MM.1S (cell line): ENCODE results near the gene ZSCAN1.

Experiments
- DNase-seq: peaks from one replicate; pipeline ENCODE4 v3.0.0-alpha.2; 2015
- H2AFZ ChIP-seq: fragments of 300-600 bp; sonication (generic); 2 replicates; pipeline ENCODE4 v1.6.0; 2016; ENCODE audit warnings: antibody characterized with exemption, low read length
- H3F3A ChIP-seq: fragments of 300-600 bp; sonication (generic); 2 replicates; pipeline ENCODE4 v1.6.1; 2016; ENCODE audit warnings: mild to moderate bottlenecking, antibody characterized with exemption, low read length, moderate library complexity, mixed read lengths; ENCODE audit not compliant: insufficient read depth
- H3K27ac ChIP-seq: fragments of 300-600 bp; sonication (generic); 2 replicates; pipeline ENCODE4 v1.5.1; 2016; ENCODE audit warnings: mild to moderate bottlenecking, low read length
- H3K27me3 ChIP-seq: fragments of 300-600 bp; sonication (generic); replicated peaks from 2 replicates; pipeline ENCODE4 v1.6.0; 2016; ENCODE audit warnings: low read length; ENCODE audit not compliant: insufficient read depth
- H3K36me3 ChIP-seq: fragments of 300-600 bp; sonication (generic); replicated peaks from 2 replicates; pipeline ENCODE4 v1.6.1; 2016; ENCODE audit warnings: mild to moderate bottlenecking, low read length, mixed read lengths; ENCODE audit not compliant: insufficient read depth
- H3K4me1 ChIP-seq: fragments of 300-600 bp; sonication (generic); 2 replicates; pipeline ENCODE4 v1.6.1; 2016; ENCODE audit warnings: low read length, mixed read lengths
- H3K4me2 ChIP-seq: fragments of 300-600 bp; sonication (generic); 2 replicates; pipeline ENCODE4 v1.6.0; 2016; ENCODE audit warnings: low read depth, low read length
- H3K4me3 ChIP-seq: fragments of 300-600 bp; sonication (generic); 2 replicates; pipeline ENCODE4 v1.5.1; 2016; ENCODE audit warnings: low read length, mixed read lengths
- H3K79me2 ChIP-seq: fragments of 300-600 bp; sonication (generic); 2 replicates; pipeline ENCODE4 v1.6.1; 2016; ENCODE audit warnings: mixed run types, low read length, mixed read lengths
- H3K9ac ChIP-seq: fragments of 300-600 bp; sonication (generic); 2 replicates; pipeline ENCODE4 v1.6.1; 2016; ENCODE audit warnings: low read length, mixed read lengths
- H3K9me2 ChIP-seq: fragments of 300-600 bp; sonication (generic); replicated peaks from 2 replicates; pipeline ENCODE4 v1.6.1; 2016; ENCODE audit warnings: mild to moderate bottlenecking, low read length, mixed read lengths; ENCODE audit not compliant: insufficient read depth
- H3K9me3 ChIP-seq: fragments of 300-600 bp; sonication (generic); replicated peaks from 2 replicates; pipeline ENCODE4 v1.6.1; 2016; ENCODE audit warnings: mild to moderate bottlenecking, low read length, mixed read lengths; ENCODE audit not compliant: insufficient read depth
- H4K20me1 ChIP-seq: fragments of 300-600 bp; sonication (generic); 2 replicates; pipeline ENCODE4 v1.6.1; 2016; ENCODE audit warnings: mild to moderate bottlenecking, low read length, moderate library complexity, mixed read lengths; ENCODE audit not compliant: insufficient read depth
- CTCF ChIP-seq: fragments of 300-600 bp; sonication (generic); IDR thresholded peaks from 2 replicates; pipeline ENCODE4 v1.5.1; 2016; ENCODE audit warnings: antibody characterized with exemption, low read length, mixed read lengths
- EZH2 ChIP-seq: fragments of 300-600 bp; sonication (generic); optimal IDR thresholded peaks from 2 replicates; pipeline ENCODE3; 2017; ENCODE audit warnings: low read depth, mild to moderate bottlenecking, antibody characterized with exemption, low read length, mixed read lengths
- EZH2phosphoT487 ChIP-seq: fragments of 300-600 bp; sonication (generic); IDR thresholded peaks from 2 replicates; pipeline ENCODE4 v1.6.1; 2018; ENCODE audit warnings: antibody characterized with exemption, low read length

Gene ZSCAN1

GRCh38 chr19:58044391-58044790 lies 10.6 kb downstream of the ZSCAN1 start:
- no peak for DNase-seq
- no peak overlapping the region for H3K4me3 ChIP-seq
- H4K20me1 ChIP-seq, result no peaks in the 10 kb centered on the region
- H3K27me3 ChIP-seq, result no peaks in the 10 kb centered on the region
- no peak overlapping the region for H3K4me2 ChIP-seq
- no peaks in the 10 kb centered on the region for H3K79me2 ChIP-seq
- no peak overlapping the region for H3K9ac ChIP-seq
- no peaks in the 10 kb centered on the region for H3K36me3 ChIP-seq
- H3K9me2 ChIP-seq, result no peaks in the 10 kb centered on the region
- H2AFZ ChIP-seq, result no peak overlapping the region
- H3K9me3 ChIP-seq, result no peaks in the 10 kb centered on the region
- H3F3A ChIP-seq, result no peaks in the 10 kb centered on the region
- no peaks in the 10 kb centered on the region for H3K4me1 ChIP-seq
- H3K27ac ChIP-seq, result no peak overlapping the region
- no peak for TF ChIP-seq CTCF
- no peak for TF ChIP-seq EZH2phosphoT487
- no peak for TF ChIP-seq EZH2

GRCh38 chr19:58044886-58045285 lies 11.1 kb downstream of the ZSCAN1 start:
- no peak overlapping the region for H3K4me2 ChIP-seq
- H3K27me3 ChIP-seq, result no peaks in the 10 kb centered on the region
- H4K20me1 ChIP-seq, result no peaks in the 10 kb centered on the region
- no peaks in the 10 kb centered on the region for H3K9me3 ChIP-seq
- H3K4me1 ChIP-seq, result no peaks in the 10 kb centered on the region
- no peak for DNase-seq
- no peak overlapping the region for H3K9ac ChIP-seq
- no peaks in the 10 kb centered on the region for H3K79me2 ChIP-seq
- H3K4me3 ChIP-seq, result no peak overlapping the region
- H3F3A ChIP-seq, result no peaks in the 10 kb centered on the region
- no peaks in the 10 kb centered on the region for H3K36me3 ChIP-seq
- H2AFZ ChIP-seq, result no peak overlapping the region
- H3K27ac ChIP-seq, result no peak overlapping the region
- no peak for TF ChIP-seq EZH2
- TF ChIP-seq EZH2phosphoT487, result no peak
- no peak for TF ChIP-seq CTCF
- no peaks in the 10 kb centered on the region for H3K9me2 ChIP-seq

- H2AFZ ChIP-seq, result no peak overlapping the region
- H3K9me2 ChIP-seq, result no peaks in the 10 kb centered on the region
- no peak overlapping the region for H3K4me3 ChIP-seq
- no peaks in the 10 kb centered on the region for H3F3A ChIP-seq
- H3K9me3 ChIP-seq, result no peaks in the 10 kb centered on the region
- H3K27me3 ChIP-seq, result no peaks in the 10 kb centered on the region
- no peaks in the 10 kb centered on the region for H3K79me2 ChIP-seq
- H3K27ac ChIP-seq, result no peak overlapping the region
- no peak overlapping the region for H3K4me2 ChIP-seq
- no peak for TF ChIP-seq EZH2phosphoT487
- no peak for TF ChIP-seq EZH2
- TF ChIP-seq CTCF, result no peak
- H3K36me3 ChIP-seq, result no peaks in the 10 kb centered on the region
- DNase-seq, result no peak
- H4K20me1 ChIP-seq, result no peaks in the 10 kb centered on the region
- no peaks in the 10 kb centered on the region for H3K4me1 ChIP-seq
- H3K9ac ChIP-seq, result no peak overlapping the region
These were observed 11.7 kb downstream of the ZSCAN1 start for GRCh38 chr19:58045411-58046050.
